IPS-NIHi11 (cell line): Measurements from ENCODE around the gene DOCK11.
"Not testable (repeated sequence)": the region's sequence is repeated elsewhere in the genome, so short reads cannot be mapped to it uniquely, and the experiment has no call there.

Experiments
- DNase-seq: peaks from one replicate; pipeline ENCODE4 v3.0.0; 2012; ENCODE audit warnings: mixed read lengths, low spot score

DOCK11 gene

GRCh38 chrX:118570209-118570608, 74.6 kb downstream of the DOCK11 start:
- no peak for DNase-seq

DNA sequence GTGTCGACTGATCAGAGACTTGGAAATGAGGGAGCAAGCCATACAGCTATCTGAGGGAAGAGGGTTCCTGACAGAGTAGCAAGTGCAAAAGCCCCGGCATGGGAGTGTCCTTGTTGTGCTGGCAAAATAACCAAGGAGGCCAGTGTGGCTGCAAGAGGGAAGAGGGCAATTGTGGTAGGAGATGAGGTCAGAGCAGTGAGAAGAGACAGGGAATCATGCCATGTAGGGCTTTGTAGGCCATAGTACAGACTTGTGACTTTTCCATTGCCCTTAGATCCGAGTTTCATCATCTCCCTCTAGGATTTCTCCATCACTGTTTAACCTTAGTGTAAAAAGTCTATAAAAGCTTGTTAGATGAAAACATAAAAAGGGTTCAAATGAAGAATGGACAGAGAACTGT, 76.2 kb downstream of the DOCK11 start:
- no peak for DNase-seq

- no peak for DNase-seq
These were observed 79.1 kb downstream of the DOCK11 start for GRCh38 chrX:118574666-118575065.

- DNase-seq, result no peak
These were observed 81.4 kb downstream of the DOCK11 start for GRCh38 chrX:118577041-118577440.

DNA sequence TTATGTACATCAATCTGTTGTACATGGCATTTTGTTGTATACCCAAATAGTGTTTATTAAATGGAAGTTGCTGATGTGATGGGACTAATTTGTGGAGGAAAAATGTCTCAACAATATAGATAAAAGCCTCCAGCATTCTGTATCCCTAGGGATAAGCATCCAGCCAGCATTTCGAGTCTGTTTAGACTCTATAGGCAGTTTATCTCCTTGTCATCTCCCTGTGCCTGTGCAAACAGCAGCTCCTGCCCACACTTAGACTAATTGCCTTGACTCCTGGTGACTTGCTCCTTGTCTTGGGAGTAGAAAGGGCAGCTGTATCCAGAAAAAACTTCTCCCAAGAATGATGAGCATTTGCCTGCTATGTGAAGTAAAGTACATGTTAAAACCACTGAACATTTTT, 83.8 kb downstream of the DOCK11 start:
- DNase-seq, result no peak

- DNase-seq, result not testable (repeated sequence)
These were observed 87.3 kb downstream of the DOCK11 start for GRCh38 chrX:118582926-118583325.

GRCh38 chrX:118583781-118584180, 88.2 kb downstream of the DOCK11 start:
- no peak for DNase-seq

- no peak for DNase-seq
These were observed 89.7 kb downstream of the DOCK11 start for GRCh38 chrX:118585296-118585695.

DNA sequence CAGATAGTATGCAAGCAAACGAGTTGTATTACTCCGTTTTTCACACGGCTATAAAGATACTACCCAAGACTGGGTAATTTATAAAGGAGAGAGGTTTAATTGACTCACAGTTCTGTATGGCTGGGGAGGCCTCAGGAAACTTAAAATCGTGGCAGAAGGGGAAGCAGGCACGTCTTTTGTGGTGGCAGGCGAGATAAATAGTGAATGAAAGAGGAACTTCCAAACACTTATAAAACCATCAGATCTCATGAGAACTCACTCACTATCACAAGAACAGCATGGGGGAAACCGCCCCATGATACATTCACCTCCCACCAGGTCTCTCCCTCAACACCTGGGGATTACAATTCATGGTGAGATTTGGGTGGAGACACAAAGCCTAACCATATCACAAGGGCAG, 90.6 kb downstream of the DOCK11 start:
- not testable (repeated sequence) for DNase-seq

- no peak for DNase-seq
These were observed 93.1 kb downstream of the DOCK11 start for GRCh38 chrX:118588715-118589114.

- DNase-seq, result no peak
These were observed 93.6 kb downstream of the DOCK11 start for GRCh38 chrX:118589227-118589626.

DNA sequence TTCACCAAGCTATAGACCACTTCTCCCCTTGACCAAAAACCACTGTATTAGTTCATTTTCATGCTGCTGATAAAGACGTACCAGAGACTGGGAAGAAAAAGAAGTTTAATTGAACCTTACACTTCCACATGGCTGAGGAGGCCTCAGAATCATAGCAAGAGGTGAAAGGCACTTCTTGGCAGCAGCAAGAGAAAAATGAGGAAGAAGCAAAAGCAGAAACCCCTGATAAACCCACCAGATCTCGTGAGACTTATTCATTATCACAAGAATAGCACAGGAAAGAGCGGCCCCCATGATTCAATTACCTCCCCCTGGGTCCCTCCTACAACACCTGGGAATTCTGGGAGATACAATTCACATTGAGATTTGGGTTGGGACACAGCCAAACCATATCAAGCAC, 97.8 kb downstream of the DOCK11 start:
- no peak for DNase-seq

GRCh38 chrX:118594697-118595420, 99.2 kb downstream of the DOCK11 start:
- no peak for DNase-seq

- no peak for DNase-seq
These were observed 100.0 kb downstream of the DOCK11 start for GRCh38 chrX:118595501-118596042.

DNA sequence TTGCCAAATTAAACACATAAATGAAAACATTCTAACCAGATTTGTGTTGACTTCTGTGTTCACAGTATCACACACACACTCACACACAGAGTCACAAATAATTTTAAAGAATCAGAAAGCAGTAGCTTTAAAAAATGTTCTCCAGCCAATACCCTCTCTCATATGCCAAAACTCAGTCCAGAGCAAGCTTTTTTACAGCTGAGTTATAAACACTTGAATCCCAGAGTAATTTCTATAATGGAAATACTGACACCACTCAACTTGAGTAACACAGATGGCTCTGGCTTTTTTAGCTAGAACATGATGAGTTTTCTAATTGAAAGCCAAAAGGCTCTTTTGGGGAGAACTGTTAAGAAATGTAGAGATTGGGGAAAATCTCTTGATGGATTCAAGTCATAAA, 100.8 kb downstream of the DOCK11 start:
- DNase-seq, result no peak

DNA sequence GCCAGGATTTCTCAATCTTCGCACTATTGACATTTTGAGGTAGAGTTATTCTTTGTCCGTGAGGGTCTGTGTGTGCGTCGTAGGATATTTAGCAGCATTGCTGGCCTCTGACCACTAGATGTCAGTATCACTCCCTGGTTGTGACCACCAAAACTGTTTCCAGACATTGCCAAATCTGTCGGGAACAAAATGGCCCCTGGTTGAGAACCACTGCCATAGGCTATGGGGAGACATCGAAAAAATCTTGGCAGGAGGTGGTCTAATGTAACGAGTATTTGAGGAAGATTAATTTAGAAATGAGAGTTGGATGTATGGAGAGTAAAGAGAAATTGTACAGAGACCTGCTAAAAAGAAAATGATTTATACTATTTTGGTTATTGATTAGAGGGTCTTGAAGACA, 108.4 kb downstream of the DOCK11 start:
- DNase-seq, result peak; percentile 60

DNA sequence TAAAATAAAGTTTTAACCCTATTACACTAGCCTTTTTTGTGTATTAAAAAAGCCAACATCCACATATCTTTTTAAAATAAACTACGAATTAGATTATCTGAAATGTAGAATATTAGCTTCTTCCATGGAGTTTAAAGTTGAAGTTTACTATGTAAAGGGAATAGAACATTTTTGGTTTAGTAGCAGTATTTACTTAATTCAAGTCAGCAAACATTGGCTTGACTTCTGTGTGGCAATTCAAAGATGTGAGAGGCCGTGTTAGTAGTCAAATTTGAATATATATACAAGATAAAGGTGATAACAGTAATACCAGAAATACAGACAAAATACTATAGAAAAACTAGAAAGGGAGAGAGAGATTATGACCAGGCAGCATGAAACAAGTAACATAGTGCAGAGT, 116.7 kb downstream of the DOCK11 start:
- no peak for DNase-seq

- DNase-seq, result no peak
These were observed 118.5 kb downstream of the DOCK11 start for GRCh38 chrX:118614150-118614549.

- no peak for DNase-seq
These were observed 119.5 kb downstream of the DOCK11 start for GRCh38 chrX:118615141-118615540.

GRCh38 chrX:118621081-118621759, 125.6 kb downstream of the DOCK11 start:
- no peak for DNase-seq

DNA sequence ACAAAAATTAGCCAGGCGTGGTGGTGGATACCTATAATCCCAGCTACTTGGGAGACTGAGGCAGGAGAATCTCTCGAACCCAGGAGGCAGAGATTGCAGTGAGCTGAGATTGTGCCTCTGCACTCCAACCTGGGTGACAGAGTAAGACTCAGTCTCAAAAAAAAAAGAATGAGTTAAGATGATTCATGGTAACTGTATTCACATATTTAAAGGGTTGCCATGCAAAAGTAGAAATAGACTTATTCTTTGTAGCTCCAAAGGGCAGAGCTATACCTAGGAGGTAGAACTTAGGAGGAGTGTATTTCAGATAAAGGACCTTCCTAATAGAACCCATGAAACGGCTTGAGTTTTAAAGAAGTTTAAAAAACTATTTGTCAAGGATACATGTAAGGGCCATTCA, 127.4 kb downstream of the DOCK11 start:
- DNase-seq, result no peak

DNA sequence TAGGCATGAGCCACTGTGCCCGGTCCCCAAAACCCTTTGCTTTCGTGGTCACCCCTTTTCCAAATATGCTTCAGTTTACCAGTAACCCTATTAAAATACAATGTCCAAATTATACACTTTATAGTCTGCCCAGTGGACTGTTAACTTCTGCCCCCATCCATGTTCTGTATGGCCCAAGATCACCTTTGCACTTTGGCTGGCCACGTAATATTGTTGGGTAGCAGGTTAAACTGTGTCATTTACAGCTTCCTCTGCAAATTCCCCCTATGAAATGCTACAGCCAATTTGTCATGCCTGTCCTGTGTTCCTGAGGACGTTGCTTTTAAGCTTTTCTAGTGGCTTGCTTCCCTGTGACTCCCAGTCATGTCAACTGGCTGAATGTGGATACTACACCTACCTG, 130.7 kb downstream of the DOCK11 start:
- no peak for DNase-seq

DNA sequence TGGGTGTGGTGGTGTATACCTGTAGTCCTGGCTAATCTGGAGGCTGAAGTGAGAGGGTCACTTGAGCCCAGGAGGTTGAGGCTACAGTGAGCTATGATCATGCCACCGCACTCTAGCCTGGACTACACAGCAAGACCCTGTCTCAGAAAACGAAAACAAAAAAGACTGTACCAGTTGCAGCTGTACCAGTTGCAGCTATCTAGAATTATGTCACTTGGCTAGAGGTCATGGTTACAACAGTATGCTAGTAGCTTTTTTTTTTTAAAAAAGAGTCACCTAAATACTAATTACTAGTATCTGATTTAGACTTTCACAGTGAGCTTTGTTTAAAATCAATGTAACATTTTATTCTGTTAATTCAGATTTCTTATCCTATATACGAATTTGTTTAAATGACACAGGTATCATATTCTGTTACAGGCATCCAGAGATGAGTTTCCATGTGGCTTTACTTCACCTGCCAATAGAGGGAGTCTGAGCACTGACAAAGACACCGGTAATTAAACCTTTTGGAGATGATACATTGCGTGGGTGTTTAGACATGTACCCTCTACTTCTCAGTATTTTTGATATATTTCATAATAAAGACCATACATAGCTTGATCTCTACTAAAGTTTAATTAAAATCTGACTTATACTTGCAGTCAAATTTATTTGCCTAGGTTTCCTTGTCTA, 131.6 kb downstream of the DOCK11 start:
- DNase-seq, result peak; percentile 5
